ENCODE data around the gene BAHCC1.

Gene BAHCC1

GRCh38 chr17:81503619-81504018, 108.4 kb downstream of the BAHCC1 start (continued):
- TF ChIP-seq POU6F1 (CRISPR knock-in tag; IDR thresholded peaks at IDR 0.05; ENCODE audit: borderline replicate concordance, low read depth): no peak
- no peak for TF ChIP-seq OSR1 (CRISPR knock-in tag; IDR thresholded peaks at IDR 0.05)
- no peak for TF ChIP-seq TCF4 (CRISPR knock-in tag; IDR thresholded peaks at IDR 0.05; ENCODE audit: borderline replicate concordance)

- ATAC-seq: peak; percentile 0; the same call in 1 of the 3 replicates
- TF ChIP-seq CSDC2 (CRISPR knock-in tag; IDR thresholded peaks at IDR 0.05) (no peak), GLIS3 (CRISPR knock-in tag; IDR thresholded peaks at IDR 0.05) (no peak), ISL1 (CRISPR knock-in tag; IDR thresholded peaks at IDR 0.05) (no peak), ZFP30 (CRISPR knock-in tag; IDR thresholded peaks at IDR 0.05) (no peak), CSRNP3 (CRISPR knock-in tag; IDR thresholded peaks at IDR 0.05) (no peak), RARB (CRISPR knock-in tag; IDR thresholded peaks at IDR 0.05) (peak; percentile 4; the same call in 1 of the 2 replicates), TCF4 (CRISPR knock-in tag; IDR thresholded peaks at IDR 0.05; ENCODE audit: borderline replicate concordance) (no peak), PATZ1 (CRISPR knock-in tag; IDR thresholded peaks at IDR 0.05; ENCODE audit: borderline replicate concordance) (no peak), TOX (CRISPR knock-in tag; IDR thresholded peaks at IDR 0.05; ENCODE audit: borderline replicate concordance) (peak; percentile 47; the same call in 1 of the 2 replicates), CREB5 (CRISPR knock-in tag; IDR thresholded peaks at IDR 0.05; ENCODE audit: low read depth) (no peak), ZC3H10 (CRISPR knock-in tag; IDR thresholded peaks at IDR 0.05) (no peak), ESRRG (CRISPR knock-in tag; IDR thresholded peaks at IDR 0.05) (no peak), ARNTL (CRISPR knock-in tag; IDR thresholded peaks at IDR 0.05; ENCODE audit: borderline replicate concordance, low read depth) (0 out of 2 replicates have a peak, but pooled peaks have one; percentile 47), PPARA (CRISPR knock-in tag; IDR thresholded peaks at IDR 0.05; ENCODE audit: borderline replicate concordance) (no peak), POU6F1 (CRISPR knock-in tag; IDR thresholded peaks at IDR 0.05; ENCODE audit: borderline replicate concordance, low read depth) (no peak), OSR1 (CRISPR knock-in tag; IDR thresholded peaks at IDR 0.05) (no peak), TSHZ2 (CRISPR knock-in tag; IDR thresholded peaks at IDR 0.05) (no peak)
Observed at GRCh38 chr17:81508639-81509206, 113.5 kb downstream of the BAHCC1 start.

Data from SK-N-SH treated with all-trans-retinoic acid at 6 μM for 48 hours (cell line).